Measurements from ENCODE around the gene DNAJC17. TPM values are rescaled to one million over a fixed set of nuclear protein-coding genes. Genes with fewer than 3 reads are reported as not detected.
A peak's percentile ranks its signal among the peaks of the same experiment; 100 is the strongest.

The DNAJC17 gene
- total RNA-seq, 2 experiments from 2014 or later, result 24.2 to 39.9 TPM

GRCh38 chr15:40756938-40757337 is 50.3 kb downstream of the DNAJC17 start:
- TF ChIP-seq CTCF (conservative IDR thresholded peaks at IDR 0.05; ENCODE audit: low read length), result no peak
- no peak for TF ChIP-seq EZH2phosphoT487 (IDR thresholded peaks at IDR 0.05; ENCODE audit: borderline replicate concordance, low read depth, low read length)
- intact Hi-C loops (cut with micrococcal nuclease; ENCODE audit: unreplicated experiment), result no loop called here

GRCh38 chr15:40755812-40756208 is 51.5 kb downstream of the DNAJC17 start:
- H3K36me3 ChIP-seq (ENCODE audit: insufficient read depth, low read length), result peaks cover 23% of the 10 kb centered on the region
- intact Hi-C loops (cut with micrococcal nuclease; ENCODE audit: unreplicated experiment), result loop anchor here (1.0 to 2.0 kb wide), 4 partner anchors 8 to 51 kb away; partner anchors contain the start of genes C15orf62, DNAJC17, GCHFR and ZFYVE19
- peak; percentile 56 for DNase-seq (ENCODE audit: low spot score)
- H3K4me2 ChIP-seq (ENCODE audit: low read length), result peak overlapping the region; percentile 95
- H3K4me1 ChIP-seq (ENCODE audit: insufficient read depth, low read length, poor library complexity, severe bottlenecking), result peaks cover 59% of the 10 kb centered on the region
- no peaks in the 10 kb centered on the region for H3K9me3 ChIP-seq (ENCODE audit: low read length)
- peaks cover 29% of the 10 kb centered on the region for H3K79me2 ChIP-seq (ENCODE audit: insufficient read depth, low read depth, low read length)
- no peaks in the 10 kb centered on the region for H3K9me2 ChIP-seq (ENCODE audit: insufficient read depth, low read length)
- H4K20me1 ChIP-seq (ENCODE audit: insufficient read depth, low read length), result no peaks in the 10 kb centered on the region
- peak overlapping the region; percentile 67 for H2AFZ ChIP-seq (ENCODE audit: low read length)
- TF ChIP-seq CTCF (conservative IDR thresholded peaks at IDR 0.05; ENCODE audit: low read length), result no peak
- no peak for TF ChIP-seq EZH2phosphoT487 (IDR thresholded peaks at IDR 0.05; ENCODE audit: borderline replicate concordance, low read depth, low read length)
- peak overlapping the region; percentile 85 for H3K4me3 ChIP-seq (ENCODE audit: low read depth, low read length, poor library complexity, severe bottlenecking)
- ChIA-PET CTCF (ENCODE audit: unreplicated experiment) (no interaction called here), POLR2A (interaction anchor here (2.7 to 2.9 kb wide), 2 partner anchors 9 to 13 kb away, joined by 8 to 11 read pairs; partner anchors contain the start of gene C15orf62)
- peak overlapping the region; percentile 90 for H3K27ac ChIP-seq (ENCODE audit: low read depth, low read length, poor library complexity, severe bottlenecking)
- no TSS peak for BruUV-seq (replicated peaks)

More at GRCh38 chr15:40756938-40757337, 50.3 kb downstream of the DNAJC17 start:
- CTCF ChIA-PET (ENCODE audit: unreplicated experiment), result interaction anchor here (1.3 kb wide), 1 partner anchor 12 kb away, joined by 5 read pairs; the partner anchor contains the start of gene C15orf62
- Histone ChIP-seq H3K4me3 (ENCODE audit: low read depth, low read length, poor library complexity, severe bottlenecking) (no peak overlapping the region), H3K27ac (ENCODE audit: low read depth, low read length, poor library complexity, severe bottlenecking) (peak overlapping the region; percentile 21), H3K79me2 (ENCODE audit: insufficient read depth, low read depth, low read length) (peaks cover 26% of the 10 kb centered on the region), H3K9me3 (ENCODE audit: low read length) (no peaks in the 10 kb centered on the region), H4K20me1 (ENCODE audit: insufficient read depth, low read length) (no peaks in the 10 kb centered on the region), H3K9me2 (ENCODE audit: insufficient read depth, low read length) (no peaks in the 10 kb centered on the region), H2AFZ (ENCODE audit: low read length) (peak overlapping the region; percentile 67; the same call in 1 of the 2 replicates), H3K4me2 (ENCODE audit: low read length) (no peak overlapping the region), H3K36me3 (ENCODE audit: insufficient read depth, low read length) (peaks cover 12% of the 10 kb centered on the region; the same call in 1 of the 2 replicates), H3K4me1 (ENCODE audit: insufficient read depth, low read length, poor library complexity, severe bottlenecking) (peaks cover 62% of the 10 kb centered on the region)
- POLR2A ChIA-PET, result interaction anchor here (0.6 to 2.9 kb wide), 4 partner anchors 8 to 167 kb away, joined by 3 to 11 read pairs (median 6); partner anchors contain the start of gene C15orf62
- BruUV-seq (replicated peaks), result no TSS peak
- DNase-seq (ENCODE audit: low spot score), result no peak

All from OCI-LY7 (cell line).